HG03378 (cell line): ENCODE data around the gene EFNA3.

Experiments
- ATAC-seq: cut with Tn5 transposase; IDR thresholded peaks from one replicate; pipeline ENCODE4 v1.9.1; 2021; ENCODE audit warnings: mild to moderate bottlenecking, moderate library complexity; ENCODE audit not compliant: unreplicated experiment

EFNA3 gene

DNA sequence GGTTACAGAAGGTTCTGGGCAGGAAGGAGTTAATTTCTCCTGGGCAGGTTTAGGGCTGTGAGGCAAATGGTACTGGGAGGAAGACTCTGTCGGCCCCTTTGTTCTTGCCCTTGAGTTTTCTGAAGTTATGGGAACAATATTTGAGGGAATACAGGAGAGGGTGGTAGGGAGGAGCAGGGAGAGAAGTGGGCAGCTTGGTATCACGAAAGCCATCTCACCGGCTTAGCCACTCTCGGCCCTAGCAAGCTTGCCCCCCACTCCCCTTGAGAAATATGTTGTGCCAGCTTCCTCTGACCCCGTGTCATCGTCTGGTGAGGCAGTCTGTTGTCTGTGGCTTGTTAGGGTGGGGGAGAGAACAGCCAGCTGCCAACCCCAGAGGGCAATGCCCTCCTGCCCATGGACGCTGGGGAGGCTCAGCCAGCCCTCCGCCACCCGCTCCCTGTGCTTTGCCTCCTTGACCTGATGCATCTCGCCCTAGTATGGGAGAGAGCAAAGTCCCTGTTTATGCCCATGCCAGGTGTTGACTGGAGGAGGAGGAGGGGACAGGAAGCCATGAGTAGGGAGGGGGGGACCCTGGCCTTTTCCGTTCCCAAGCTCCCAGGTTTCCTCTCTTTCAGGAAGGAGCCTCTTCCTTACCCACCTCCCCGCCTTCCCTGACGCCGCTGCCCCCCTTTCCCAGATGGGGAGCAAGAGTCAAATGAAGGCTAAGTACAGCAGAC lies 50.3 kb downstream of the EFNA3 start:
- no peak for ATAC-seq

- ATAC-seq, result no peak
Observed at GRCh38 chr1:155130272-155131006, 51.8 kb downstream of the EFNA3 start.

GRCh38 chr1:155131285-155131684 lies 52.6 kb downstream of the EFNA3 start:
- no peak for ATAC-seq

- ATAC-seq, result no peak
Observed at GRCh38 chr1:155131856-155132255, 53.2 kb downstream of the EFNA3 start.

- ATAC-seq, result no peak
Observed at GRCh38 chr1:155133799-155134281, 55.2 kb downstream of the EFNA3 start.

GRCh38 chr1:155134322-155134721 lies 55.7 kb downstream of the EFNA3 start:
- ATAC-seq, result no peak

DNA sequence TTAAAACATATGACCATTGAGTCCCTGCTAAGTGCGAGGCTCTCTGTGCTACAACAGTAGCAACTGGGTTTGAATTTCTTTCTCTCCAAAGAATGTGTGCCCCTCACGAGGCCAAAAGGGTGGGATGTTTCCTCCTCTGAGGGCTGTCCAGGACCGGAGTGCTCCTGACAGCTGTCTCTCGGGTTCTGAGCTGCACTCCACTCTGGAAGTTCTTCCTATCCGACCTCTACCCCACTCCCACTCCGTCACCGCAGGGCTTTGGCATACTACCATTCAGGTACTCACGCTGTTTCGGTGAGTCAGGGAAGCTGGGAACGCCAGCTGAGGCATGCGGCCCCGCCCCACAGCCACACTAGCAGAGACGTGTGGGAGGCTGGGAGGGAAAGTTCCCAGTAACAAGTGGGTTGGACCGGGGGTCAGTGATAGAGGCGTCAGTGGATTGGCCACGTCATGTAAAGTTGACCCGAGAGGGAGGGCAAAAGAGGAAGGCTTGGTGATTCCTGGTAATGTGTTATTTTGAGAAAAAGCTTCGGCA lies 56.3 kb downstream of the EFNA3 start:
- ATAC-seq, result no peak

GRCh38 chr1:155135415-155136028 lies 56.9 kb downstream of the EFNA3 start, which contains the start of gene SLC50A1:
Gene SLC50A1 (plus strand): TSS chr1:155135852. CDS start chr1:155135912, 60 bp downstream.
- peak; percentile 58 for ATAC-seq

GRCh38 chr1:155136748-155137147 lies 58.1 kb downstream of the EFNA3 start:
- ATAC-seq, result no peak
